SK-N-SH treated with all-trans-retinoic acid at 6 μM for 48 hours (cell line): Measurements from ENCODE around the gene HS3ST5.

Experiments used
- CSDC2 ChIP-seq: fragments of 250-450 bp; sonication (Bioruptor Pico); IDR thresholded peaks from 2 replicates; pipeline ENCODE4 v1.5.0; 2020; ENCODE audit warnings: mild to moderate bottlenecking, moderate library complexity
- TSHZ2 ChIP-seq: fragments of 250-450 bp; sonication (Bioruptor Pico); IDR thresholded peaks from 2 replicates; pipeline ENCODE4 v1.5.0; 2020; ENCODE audit warnings: mild to moderate bottlenecking, moderate library complexity
- ZC3H10 ChIP-seq: fragments of 250-450 bp; sonication (Bioruptor Pico); IDR thresholded peaks from 2 replicates; pipeline ENCODE4 v1.5.1; 2021; ENCODE audit warnings: mild to moderate bottlenecking, moderate library complexity

GRCh38 chr6:114240796-114241195 is 102.0 kb downstream of the HS3ST5 start:
- no peak for TF ChIP-seq CSDC2 (CRISPR knock-in tag)
- TF ChIP-seq TSHZ2 (CRISPR knock-in tag), result no peak
- TF ChIP-seq ZC3H10 (CRISPR knock-in tag), result no peak
